Hepatic stellate cell (primary cell): ENCODE measurements around the gene MYH7.
"Not testable (repeated sequence)": the region's sequence is repeated elsewhere in the genome, so short reads cannot be mapped to it uniquely, and the experiment has no call there.

Source experiments
- DNase-seq: peaks from one replicate; pipeline ENCODE4 v3.0.0; 2011; ENCODE audit warnings: low spot score

The MYH7 gene

GRCh38 chr14:23430016-23430722 is 5.3 kb downstream of the MYH7 start:
- no peak for DNase-seq

GRCh38 chr14:23428686-23429495 is 6.6 kb downstream of the MYH7 start:
- DNase-seq, result no peak

- not testable (repeated sequence) for DNase-seq
Observed at GRCh38 chr14:23425798-23426197, 9.7 kb downstream of the MYH7 start.

- no peak for DNase-seq
Observed at GRCh38 chr14:23425169-23425568, 10.3 kb downstream of the MYH7 start.

GRCh38 chr14:23423657-23424056 is 11.8 kb downstream of the MYH7 start:
- DNase-seq, result no peak

GRCh38 chr14:23421594-23421993 is 13.9 kb downstream of the MYH7 start:
- no peak for DNase-seq

GRCh38 chr14:23419646-23420045 is 15.8 kb downstream of the MYH7 start:
- DNase-seq, result not testable (repeated sequence)

- no peak for DNase-seq
Observed at GRCh38 chr14:23418021-23418420, 17.4 kb downstream of the MYH7 start.

GRCh38 chr14:23417269-23417668 is 18.2 kb downstream of the MYH7 start:
- not testable (repeated sequence) for DNase-seq

- no peak for DNase-seq
Observed at GRCh38 chr14:23416801-23417200, 18.7 kb downstream of the MYH7 start.

- no peak for DNase-seq
Observed at GRCh38 chr14:23415821-23416778, 19.4 kb downstream of the MYH7 start.

GRCh38 chr14:23414906-23415820 is 20.3 kb downstream of the MYH7 start:
- DNase-seq, result no peak

GRCh38 chr14:23414254-23414653 is 21.2 kb downstream of the MYH7 start:
- no peak for DNase-seq

- no peak for DNase-seq
Observed at GRCh38 chr14:23413681-23414080, 21.8 kb downstream of the MYH7 start.

- DNase-seq, result no peak
Observed at GRCh38 chr14:23411563-23412525, 23.6 kb downstream of the MYH7 start.

GRCh38 chr14:23409966-23410635 is 25.4 kb downstream of the MYH7 start:
- DNase-seq, result no peak

GRCh38 chr14:23409475-23409874 is 26.0 kb downstream of the MYH7 start:
- DNase-seq, result no peak

GRCh38 chr14:23408307-23408630 is 27.2 kb downstream of the MYH7 start:
- DNase-seq, result no peak

- no peak for DNase-seq
Observed at GRCh38 chr14:23407516-23408306, 27.7 kb downstream of the MYH7 start, which contains the start of gene MYH6. Gene MYH6, minus strand, starts transcription at chr14:23408273. Its CDS starts 1,050 bp downstream, at chr14:23407223.
